NCI-H446 (cell line): ENCODE data around the gene FGF1.

ENCODE experiments used
- DNase-seq, 2 experiments: peaks; one replicate each; lab custom pipeline; 2025; lab: John Stamatoyannopoulos, UW

Gene FGF1

DNA sequence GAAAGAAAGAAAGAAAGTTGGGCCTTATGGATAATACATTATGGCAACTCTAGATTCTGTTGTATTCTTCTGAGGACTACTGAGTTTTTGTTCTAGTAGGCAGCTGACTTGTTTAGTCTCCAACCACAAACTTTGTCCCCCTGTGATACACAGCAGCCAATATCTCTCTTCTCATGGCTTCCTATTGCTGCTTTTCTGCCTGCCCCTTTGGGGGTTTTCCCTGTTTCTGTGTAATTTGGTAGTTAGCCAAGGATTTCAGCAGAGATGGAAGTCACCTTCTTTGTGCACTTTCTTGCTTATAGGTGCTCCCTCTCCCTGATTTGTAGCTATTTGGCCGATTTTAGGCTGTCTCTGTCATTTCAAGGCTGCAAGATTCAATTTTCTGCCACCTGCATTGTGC, 109.6 kb downstream of the FGF1 start:
- no peak for DNase-seq

DNA sequence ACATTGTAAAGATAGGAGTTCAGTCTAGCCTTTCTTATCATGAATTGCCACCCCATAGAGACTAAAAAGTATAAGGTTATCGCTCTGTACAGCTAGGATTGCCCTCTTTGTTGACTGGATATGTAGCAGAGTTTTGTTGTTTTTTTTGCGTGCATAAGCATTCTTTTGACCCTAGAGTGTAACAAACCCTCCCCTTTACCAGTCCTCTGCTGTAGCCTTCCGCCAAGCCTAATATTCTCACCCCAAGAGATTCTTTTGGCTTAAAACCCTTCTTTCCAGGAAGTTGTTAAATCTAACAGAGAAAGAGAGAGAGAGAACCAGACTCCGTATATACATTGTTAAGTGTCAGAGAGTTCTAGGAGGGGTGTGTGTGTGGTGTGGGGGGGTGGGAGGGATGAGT, 113.9 kb downstream of the FGF1 start:
- no peak for DNase-seq

DNA sequence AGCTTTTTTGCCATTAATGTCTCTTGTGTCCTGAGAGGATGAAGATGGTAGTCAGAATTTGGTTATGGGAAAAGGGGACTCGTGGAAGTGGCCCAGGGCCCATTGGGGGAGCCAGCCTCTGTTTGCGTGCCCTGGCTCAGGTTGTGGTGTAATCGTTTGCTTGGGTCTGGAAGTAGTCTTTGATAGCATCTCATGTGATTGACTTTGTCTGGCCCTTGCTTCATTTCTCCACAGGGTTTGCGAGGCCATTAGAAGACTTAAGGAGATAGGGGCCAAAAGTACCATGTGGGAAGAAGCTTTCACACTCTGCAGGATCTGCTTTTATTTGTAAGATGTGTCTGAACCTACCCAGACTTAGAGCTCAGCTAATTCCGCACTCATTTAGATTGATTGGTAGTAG, 114.5 kb downstream of the FGF1 start:
- DNase-seq, result no peak

DNA sequence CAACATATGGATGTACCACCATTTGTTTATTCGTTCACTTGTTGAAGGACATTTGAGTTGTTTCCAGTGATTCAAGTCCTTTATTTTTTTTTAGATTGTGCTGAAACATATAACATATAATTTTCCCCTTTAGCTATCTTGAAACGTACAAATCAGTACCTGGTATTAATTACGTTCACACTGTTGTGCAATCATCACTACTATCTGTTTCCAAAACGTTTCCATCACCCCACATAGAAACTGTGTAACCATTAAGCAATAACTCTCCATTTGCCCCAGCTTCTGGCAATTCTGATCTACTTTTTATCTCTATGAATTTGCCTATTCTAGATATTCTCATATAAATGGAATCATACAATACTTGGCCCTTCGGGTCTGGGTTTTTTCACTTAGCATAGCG, 116.0 kb downstream of the FGF1 start:
- no peak for DNase-seq

DNA sequence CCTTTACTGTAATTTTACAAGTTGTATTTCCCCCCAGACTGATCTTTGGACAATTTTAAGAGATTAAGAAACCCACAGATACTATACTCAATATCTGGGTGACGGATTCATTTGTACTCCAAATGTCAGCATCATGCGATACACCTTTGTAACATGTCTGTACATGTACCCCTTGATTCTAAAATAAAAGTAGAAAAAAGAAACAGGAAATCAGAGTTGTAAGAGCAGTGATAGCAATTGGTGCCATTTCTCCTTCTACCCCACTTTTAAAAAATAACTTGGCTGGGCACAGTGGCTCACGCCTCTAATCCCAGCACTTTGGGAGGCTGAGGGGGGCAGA, 116.9 kb downstream of the FGF1 start:
- DNase-seq, result no peak

DNA sequence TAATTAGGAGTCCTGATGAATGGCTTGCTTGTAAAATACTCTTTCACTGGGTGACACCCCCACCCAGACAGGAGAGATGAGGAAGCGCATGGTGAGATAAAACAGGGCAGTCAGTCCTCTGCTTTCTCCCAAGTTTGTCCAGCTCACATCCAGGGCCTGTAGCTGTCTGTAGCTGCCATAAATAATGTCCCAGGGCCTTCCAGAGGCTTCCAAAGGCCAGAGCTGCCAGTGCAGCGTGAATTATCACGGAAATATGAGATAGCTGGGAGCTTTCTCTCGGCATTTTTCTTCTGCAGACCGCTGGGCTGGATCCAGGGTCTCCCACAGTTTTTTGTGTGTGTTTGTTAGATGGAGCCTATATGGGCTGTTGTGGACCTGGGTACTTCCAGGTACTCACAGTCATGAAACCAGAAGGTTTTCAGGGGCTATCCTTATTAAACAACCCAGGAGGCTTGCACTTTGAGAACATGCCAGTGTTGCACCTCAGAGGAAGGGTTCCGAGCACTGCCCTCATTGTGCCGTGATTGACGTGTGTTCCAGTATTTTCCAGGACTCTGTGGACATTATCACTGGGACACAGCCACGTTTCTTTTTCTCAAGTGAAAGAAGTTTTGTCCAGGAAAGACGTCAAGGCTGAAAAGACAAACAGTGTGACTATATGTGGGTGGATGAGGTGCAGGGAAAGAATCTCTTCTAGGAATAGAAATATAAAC, 117.5 kb downstream of the FGF1 start:
- DNase-seq, result no peak

DNA sequence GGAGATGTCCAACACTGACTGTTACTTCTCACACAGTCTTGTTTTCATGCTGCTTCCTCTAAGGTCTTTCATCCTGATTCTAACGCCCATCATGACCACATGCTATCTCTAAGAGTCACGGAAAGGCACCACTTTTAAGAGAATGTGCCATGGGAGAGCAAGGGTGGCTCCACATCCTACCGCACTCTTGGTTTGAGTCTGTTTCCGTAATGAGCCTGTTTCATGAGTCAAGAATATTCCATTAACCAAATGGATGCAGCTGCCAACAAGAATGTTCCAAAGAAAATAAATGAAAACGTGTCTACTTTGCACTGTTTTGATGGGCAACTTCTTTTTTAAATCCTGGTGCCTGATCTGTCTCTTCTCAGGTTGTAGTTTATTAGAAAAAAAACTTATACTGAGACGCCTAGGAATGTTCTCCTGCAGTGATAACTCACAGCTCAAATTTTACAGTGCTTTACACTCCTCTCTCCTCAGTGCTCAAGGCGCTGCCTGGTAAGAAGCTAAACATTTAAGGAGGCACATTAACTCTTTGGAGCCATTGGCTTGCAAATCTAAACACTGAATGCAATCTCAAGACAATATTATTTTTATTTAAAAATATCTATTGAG, 124.3 kb downstream of the FGF1 start:
- no peak for DNase-seq

DNA sequence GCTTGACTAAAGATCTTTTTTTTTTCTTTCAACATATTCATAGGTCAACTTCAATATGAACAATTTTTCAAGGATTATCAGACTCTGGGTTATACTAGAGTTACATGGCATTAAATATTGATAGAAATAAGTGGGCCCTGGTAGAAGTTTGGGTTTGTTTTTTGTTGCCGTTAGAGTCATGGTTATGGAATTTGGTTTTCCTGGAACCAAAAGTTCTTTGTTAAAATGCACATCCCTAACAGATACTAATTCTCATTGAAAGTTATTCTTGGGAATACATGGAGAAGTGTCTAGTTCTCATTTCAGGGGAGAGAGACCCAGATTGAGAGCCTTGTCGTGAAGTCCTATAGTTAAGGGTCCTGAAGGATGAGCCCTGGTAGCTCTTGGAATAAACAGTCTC, 124.9 kb downstream of the FGF1 start:
- no peak for DNase-seq

DNA sequence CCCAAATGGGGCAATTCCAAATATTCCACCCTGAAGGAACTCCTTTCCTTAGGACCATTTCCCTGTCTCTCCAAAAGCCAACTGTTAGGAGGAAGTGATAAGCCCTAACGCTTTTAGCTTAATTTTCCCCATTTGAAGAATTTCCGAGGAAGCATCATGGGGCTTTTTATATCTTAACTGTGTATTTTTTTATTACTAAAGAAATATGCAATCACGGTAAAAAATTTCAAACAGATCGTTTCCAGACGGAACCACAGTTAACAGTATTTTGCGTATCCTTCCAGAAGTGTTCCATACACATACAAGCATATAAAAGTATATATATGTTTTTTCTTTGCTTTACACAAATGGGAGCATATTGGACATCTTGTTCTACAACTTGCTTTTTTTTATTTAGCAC, 133.8 kb downstream of the FGF1 start:
- DNase-seq, result no peak

DNA sequence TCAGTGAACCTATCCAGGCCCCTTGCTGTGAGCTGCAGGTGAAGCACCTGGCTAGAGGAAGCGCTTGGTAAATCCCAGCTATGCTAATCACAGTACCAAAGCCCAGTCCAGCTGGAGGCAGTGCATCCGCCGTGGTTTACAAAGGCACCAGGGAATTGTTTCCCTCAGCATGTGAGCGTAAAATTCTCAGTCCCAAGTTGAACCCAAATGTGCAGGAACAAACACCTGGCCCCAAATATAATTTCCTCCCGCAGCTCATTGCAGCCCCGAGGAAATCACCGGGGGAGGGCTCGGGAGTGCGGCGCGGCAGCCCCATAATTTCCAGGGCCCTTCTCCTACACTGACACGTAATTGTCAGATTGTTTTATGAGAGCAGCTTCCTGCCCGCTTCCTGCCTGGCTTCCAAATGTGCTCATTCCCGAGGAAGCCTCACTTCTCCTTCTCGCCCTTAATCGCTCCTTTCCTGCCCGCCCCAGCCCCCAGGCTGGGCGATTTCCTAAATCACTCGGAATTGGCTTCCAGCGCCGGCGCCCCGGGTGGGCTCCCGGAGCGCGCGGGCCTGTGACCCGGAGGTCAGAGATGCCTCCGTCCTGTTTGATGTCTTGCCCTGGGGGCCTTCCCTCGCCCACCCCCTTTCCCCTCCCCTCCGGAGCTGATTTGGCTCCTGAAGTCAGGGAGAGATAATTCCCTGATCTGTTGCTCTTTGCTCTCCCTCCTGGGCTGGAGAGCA, 134.4 kb downstream of the FGF1 start:
- no peak for DNase-seq

DNA sequence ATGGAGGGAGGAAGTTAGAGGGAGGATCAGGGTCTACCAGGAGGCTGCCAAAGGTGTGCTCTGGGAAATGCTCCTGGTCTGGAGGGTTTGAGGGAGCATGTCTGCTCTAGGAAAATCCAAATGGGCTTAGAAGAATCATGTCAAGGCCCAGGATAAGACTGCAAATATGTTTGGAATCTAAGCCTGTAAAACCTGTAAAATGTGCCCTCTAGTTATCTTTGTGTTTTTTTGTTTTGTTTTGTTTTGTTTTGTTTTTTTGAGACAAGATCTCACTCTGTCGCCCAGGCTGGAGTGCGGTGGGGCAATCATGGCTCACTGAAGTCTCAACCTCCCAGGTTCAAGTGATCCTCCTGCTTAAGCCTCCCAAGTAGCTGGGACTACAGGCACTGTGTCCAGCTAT, 135.4 kb downstream of the FGF1 start:
- DNase-seq, result no peak

DNA sequence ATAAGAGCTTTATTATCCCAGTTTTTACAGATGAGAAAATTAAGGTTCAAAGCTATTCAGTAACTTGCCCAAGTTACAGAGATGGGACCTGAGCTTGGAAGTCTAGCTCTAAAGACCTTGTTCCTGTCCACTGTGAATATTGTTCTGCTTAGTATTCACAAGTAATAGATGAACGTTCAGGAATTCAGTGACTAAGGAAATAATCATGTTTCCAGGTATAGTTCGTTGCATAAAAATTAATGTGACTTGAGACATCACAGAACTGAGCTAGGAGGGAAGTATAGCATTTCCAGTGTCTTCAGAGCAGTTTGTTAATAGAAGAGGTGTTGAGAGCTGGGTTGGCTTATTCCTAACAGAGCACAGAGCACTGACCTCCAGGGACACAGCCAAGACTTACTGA, 136.1 kb downstream of the FGF1 start:
- DNase-seq, result no peak

DNA sequence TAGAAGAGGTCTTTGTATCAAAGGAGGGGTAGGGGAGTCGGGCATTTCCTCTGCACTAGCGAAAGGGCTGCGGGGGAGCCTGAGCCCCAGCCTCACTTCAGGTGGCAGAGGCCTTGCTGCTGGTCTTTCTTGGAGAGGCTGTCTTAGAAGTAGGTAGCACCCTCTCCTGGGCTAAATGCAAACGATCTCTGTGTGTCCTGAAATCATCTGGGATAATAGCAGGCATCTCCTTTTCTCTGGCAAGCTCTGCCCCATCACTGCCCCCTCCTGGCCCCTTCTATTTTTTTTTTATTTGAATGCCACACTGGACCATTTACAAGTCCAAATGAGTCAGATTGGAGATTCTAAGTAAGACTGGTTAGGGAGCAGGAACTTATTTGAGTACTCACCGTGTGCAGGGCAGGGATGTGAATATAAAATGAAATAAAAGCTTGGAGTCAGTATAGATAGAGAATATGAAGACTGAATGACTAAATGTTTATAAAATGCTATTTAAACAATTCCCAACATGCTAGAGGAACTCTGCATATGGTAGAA, 137.1 kb downstream of the FGF1 start:
- peak; percentile 18 to 71 for DNase-seq

DNA sequence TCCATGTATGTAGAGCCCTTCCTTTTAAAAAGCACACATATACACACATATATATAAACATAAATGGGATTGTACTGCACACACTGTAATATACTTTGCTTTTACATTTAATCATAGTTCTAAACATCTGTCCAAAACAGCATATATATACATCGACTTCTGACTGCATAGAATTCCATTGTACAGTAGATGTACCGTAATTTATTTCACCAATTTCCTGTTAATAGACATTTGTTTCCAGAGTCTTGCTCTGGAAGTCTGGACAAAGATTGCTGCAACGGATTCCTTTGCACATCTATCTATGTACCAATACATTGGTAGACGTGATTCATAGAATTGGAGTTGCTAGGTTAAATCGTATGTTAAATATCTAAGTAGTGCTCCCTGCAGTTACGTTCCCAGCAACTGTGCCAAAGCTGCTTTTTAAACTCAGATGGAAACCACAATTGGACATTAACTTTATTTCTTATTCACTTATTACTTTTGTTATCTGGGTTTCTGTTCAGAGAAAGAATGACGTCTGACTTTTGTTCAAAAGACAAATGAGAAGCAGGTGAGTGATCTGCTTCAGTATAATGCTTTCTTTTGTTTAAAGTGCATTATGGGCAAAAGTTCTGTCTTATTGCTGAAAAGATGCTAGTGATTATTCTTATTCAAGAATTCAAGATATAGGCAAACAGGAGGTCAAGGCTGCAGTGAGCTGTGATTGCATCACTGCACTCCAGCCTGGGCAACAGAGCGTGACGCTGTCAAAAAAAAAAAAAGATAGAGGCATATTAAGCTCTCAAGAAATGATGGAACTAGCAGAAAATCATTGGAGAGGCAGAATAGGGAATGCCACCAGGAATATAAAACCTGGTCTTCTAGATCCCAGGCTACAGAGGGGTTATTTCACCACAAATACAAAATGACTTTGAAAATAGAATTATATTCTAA, 138.2 kb downstream of the FGF1 start:
- DNase-seq, result no peak

DNA sequence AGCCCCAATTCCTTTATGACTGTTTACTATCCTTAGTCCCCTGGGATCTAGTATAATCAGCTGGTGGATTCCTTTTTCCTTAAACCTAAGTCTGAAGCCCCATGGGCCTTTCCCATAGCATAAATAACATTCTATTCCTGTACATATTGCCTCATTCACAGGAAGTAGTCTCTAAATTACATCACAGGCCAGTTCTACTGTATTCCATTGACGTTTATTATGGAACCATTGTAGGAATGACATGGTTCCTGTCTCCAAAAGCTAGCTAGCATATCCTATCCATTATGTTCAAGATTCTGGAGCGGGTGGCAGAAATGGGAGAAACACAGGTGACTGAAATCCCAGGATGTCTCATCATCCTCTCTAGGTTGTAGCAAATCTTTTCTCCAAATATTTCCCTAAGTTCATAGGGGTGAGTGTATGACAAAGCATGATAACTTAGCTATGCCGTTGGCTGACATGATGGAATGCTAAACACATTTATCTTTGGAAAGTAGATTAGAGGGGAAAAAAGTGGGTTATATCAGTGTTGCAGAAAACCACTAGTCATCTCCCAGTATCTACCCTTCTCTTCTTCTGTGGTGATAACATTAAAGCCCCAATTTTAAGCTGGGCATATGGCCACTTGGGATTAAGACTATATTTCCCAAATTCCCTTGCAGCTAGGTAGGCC, 140.1 kb downstream of the FGF1 start:
- DNase-seq, result no peak

DNA sequence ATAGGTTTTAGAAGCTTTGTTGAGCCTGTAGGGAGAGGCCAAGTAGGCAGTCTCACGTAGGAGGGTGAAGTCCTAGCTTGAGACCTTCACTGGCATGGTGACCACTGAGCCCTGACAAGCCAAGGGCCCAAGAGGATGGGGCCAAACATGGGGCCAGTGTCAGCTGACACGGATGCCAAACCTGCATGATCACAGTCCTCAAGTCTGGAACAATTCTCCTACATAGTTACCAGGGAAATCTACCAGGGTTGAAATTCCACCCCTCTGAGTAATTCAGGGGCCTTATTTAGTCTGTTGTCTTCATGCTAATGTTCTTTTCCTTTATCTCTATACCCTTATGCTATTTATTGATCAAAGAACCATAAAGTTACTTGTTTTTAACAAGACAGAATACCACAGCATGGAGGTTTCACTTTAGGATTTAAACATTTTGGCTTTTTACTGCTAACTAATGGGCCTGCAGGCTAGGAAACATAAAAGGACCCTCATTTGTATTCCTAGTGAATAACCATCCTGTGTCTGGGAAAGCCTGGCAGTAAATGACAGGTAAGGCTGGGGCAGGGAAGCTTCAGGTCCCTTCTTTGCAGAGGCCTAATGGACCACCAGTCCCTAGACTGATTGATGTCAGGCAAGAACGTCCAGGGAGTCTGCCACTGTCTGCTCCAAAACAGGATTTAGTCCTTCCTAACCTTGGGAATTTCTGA, 140.8 kb downstream of the FGF1 start:
- DNase-seq, result no peak

DNA sequence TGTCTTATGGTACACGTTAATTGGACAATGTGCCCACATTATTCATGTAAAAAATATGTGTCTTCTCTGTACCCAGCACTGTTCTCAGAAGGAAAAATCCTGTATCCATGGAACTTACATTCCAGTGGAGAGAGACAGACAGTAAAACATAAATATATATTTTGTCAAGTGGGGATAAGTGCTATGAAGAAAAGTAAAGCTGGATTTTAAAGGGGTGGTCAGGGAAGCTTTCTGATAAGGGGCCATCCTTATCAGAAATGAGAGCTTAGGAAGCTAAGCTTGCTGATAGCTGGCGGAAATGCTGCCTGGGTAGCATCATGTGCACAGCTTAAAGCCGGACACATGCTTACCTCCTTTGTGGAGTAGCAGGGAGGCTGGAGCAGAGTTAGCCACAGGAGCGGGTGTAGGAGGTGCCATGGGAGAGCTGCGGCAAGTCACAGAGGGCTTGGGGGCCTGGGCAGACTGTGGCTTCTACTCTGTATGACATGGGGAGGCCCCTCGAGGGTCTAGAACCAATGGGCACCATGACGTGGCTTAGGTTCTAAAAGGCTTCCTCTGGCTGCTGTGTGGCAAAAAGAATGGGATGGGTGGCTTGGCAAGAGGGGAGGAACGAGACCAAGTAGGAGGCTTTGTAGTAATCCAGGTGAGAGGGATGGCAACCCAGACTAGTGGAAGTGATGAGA, 141.7 kb downstream of the FGF1 start:
- DNase-seq, result no peak

DNA sequence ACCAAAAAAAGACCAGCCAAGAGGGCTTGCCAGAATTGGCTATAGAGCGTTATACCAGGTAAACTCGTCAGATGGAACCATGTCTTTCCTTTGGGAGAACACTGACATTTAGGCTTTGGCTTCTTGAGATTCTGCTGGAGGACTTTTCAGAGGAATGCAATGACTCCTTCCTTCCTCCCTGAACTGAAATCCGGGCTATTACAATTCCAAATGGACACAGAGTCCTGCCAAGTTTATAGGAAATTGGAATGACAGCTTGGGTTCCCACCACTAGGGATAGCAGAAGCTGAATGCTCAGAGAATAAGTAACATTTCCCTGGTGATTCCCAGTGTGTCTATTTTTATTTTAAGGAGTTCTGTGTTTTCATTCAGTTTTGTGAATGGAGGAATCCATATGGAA, 143.0 kb downstream of the FGF1 start:
- peak in 1 of 2 experiments; percentile 3 for DNase-seq
